ENCODE measurements around the gene HAUS7. TPM values are rescaled to one million over a fixed set of nuclear protein-coding genes. Genes with fewer than 3 reads are reported as not detected.

Gene HAUS7
- total and polyA plus RNA-seq, 2 of the 8 experiments (the other 6 are each of a cell fraction or from before 2014, with no cell fraction given), result 45.4 to 54.0 TPM

DNA sequence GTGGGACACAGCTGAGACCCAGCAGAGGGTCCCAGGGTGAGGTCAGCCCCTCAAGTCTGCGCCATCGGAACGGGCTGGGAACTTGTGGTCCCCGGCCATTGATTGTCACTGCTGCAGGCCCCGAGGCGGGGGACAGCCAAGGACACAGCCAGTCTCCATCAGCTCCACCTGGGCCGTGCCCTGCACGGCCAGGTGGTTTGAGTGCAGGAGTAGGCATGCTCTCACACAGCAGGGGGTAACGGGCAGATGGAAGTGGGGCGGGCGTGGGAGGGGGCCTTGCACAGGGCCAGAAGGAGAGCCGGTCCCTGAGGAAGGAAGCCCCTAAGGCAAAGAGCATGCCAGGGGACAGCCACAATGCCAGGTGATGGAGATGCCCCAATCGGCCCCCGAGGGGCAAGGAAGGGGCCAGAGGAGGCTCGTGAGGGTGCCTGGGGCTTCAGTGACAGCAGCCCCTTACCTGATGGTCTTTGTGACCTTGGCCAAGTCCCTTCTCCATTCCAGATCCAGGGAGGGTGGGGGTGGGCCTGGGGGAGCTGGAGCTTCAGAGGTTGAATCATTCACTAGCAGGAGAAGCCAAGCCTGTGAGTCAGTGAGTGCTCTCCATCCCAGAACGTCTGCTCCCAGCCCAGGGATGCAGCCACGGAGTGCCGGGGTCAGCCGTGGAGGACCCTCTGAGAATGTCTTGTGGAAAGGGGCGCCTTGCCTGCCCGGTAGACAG lies 49.4 kb upstream of the HAUS7 start:
- no peak overlapping the region for H3K27ac ChIP-seq (ENCODE audit: low read depth, low read length)
- H3K14ac ChIP-seq (ENCODE audit: insufficient read length), result no peak overlapping the region
- H2BK12ac ChIP-seq (ENCODE audit: low read depth, low read length), result no peak overlapping the region
- no peak overlapping the region for H2BK120ac ChIP-seq (replicated peaks; ENCODE audit: low read depth, low read length)
- ChIA-PET POLR2A (ENCODE audit: partially characterized antibody) (no interaction called here), CTCF (ENCODE audit: partially characterized antibody) (interaction anchor here (0.6 to 1.2 kb wide), 2 partner anchors 77 to 133 kb away, joined by 3 read pairs; no protein-coding TSS in a partner anchor)
- peaks cover 19 to 31% (median 29%) of the 10 kb centered on the region in 4 experiments for H3K27me3 ChIP-seq (replicated peaks in 1 of 4; ENCODE audit: control insufficient read depth in 3 of 4, extremely low read depth in 1 of 4, insufficient read depth in 3 of 4, low read length in 3 of 4)
- no peak overlapping the region for H3K18ac ChIP-seq (ENCODE audit: extremely low read depth, low read length)
- no peaks in the 10 kb centered on the region for H3K79me1 ChIP-seq (ENCODE audit: low read depth, low read length)
- no peaks in the 10 kb centered on the region for H3K9me3 ChIP-seq (ENCODE audit: insufficient read depth in 2 of 2, low read depth in 1 of 2, low read length in 1 of 2)
- DNase-seq (ENCODE audit: low read depth in 1 of 2, low spot score in 2 of 2), result no peak
- no peaks in the 10 kb centered on the region for H3K36me3 ChIP-seq (ENCODE audit: control insufficient read depth in 2 of 4, insufficient read depth in 4 of 4, low read length in 3 of 4)
- no peak overlapping the region for H3K23ac ChIP-seq (ENCODE audit: insufficient read length)
- no peak overlapping the region for H2BK20ac ChIP-seq (ENCODE audit: low read length)
- H4K91ac ChIP-seq (replicated peaks; ENCODE audit: insufficient read length, low read length), result no peak overlapping the region
- 72% methylated on average over 8 of the region's 21 CpGs; no CpG with 5 or more reads in 1 of the 2 experiments for WGBS, 2 experiments (ENCODE audit: extremely low coverage in 1 of 2, insufficient coverage in 1 of 2, insufficient read length in 1 of 2, insufficient replicate concordance in 2 of 2, low coverage in 1 of 2, low lambda C conversion rate in 2 of 2, missing lambda C conversion rate in 1 of 2)
- H4K20me1 ChIP-seq (replicated peaks in 1 of 2; ENCODE audit: control insufficient read depth in 1 of 2, insufficient read depth in 2 of 2, low read length in 2 of 2), result peaks cover 0 to 4% of the 10 kb centered on the region in 2 experiments
- no peak overlapping the region for H2BK5ac ChIP-seq (ENCODE audit: low read depth, low read length)
- H3K56ac ChIP-seq (replicated peaks; ENCODE audit: insufficient read length, low read depth, low read length), result no peak overlapping the region
- no peak overlapping the region for H3K4ac ChIP-seq (replicated peaks; ENCODE audit: insufficient read length, low read depth, low read length)
- no peak overlapping the region for H3K9ac ChIP-seq (replicated peaks in 1 of 4; ENCODE audit: extremely low read depth in 1 of 4, low read depth in 3 of 4, low read length in 3 of 4)
- H2AK5ac ChIP-seq (ENCODE audit: low read depth, low read length), result no peak overlapping the region
- no peak overlapping the region for H2BK15ac ChIP-seq (ENCODE audit: low read length)
- H4K5ac ChIP-seq (ENCODE audit: insufficient read length, low read depth, low read length), result no peak overlapping the region
- no peak overlapping the region for H4K8ac ChIP-seq (ENCODE audit: extremely low read depth, insufficient read depth, low read length)
- peaks cover 0 to 6% (median 0%) of the 10 kb centered on the region in 4 experiments; a peak in 1 of 7 replicates for H3K4me1 ChIP-seq (replicated peaks in 1 of 4; ENCODE audit: control insufficient read depth in 3 of 4, insufficient read depth in 4 of 4, low read length in 3 of 4)
- peaks cover 4% of the 10 kb centered on the region; the same call in 1 of the 2 replicates for H3K23me2 ChIP-seq (ENCODE audit: low read depth, low read length)
- H3K79me2 ChIP-seq (ENCODE audit: control insufficient read depth in 1 of 2, insufficient read depth in 2 of 2, low read length in 2 of 2), result no peaks in the 10 kb centered on the region
- H2AFZ ChIP-seq (ENCODE audit: low read length), result no peak overlapping the region
- H3K4me3 ChIP-seq (ENCODE audit: extremely low read depth in 1 of 4, insufficient read depth in 2 of 4, low read depth in 3 of 4, low read length in 4 of 4), result no peak overlapping the region
- FAIRE-seq, result no peak
- H3K4me2 ChIP-seq (ENCODE audit: insufficient read depth in 1 of 2, low read depth in 2 of 2, low read length in 2 of 2), result no peak overlapping the region
- no peak for TF ChIP-seq JUN (IDR thresholded peaks at IDR 0.05; ENCODE audit: low read depth, low read length)
- TF ChIP-seq SIX5 (IDR thresholded peaks at IDR 0.05; ENCODE audit: low read depth, low read length), result no peak
- TF ChIP-seq, protein P1, sequence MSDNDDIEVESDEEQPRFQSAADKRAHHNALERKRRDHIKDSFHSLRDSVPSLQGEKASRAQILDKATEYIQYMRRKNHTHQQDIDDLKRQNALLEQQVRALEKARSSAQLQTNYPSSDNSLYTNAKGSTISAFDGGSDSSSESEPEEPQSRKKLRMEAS (IDR thresholded peaks at IDR 0.05), result no peak
- TF ChIP-seq EP300 (IDR thresholded peaks at IDR 0.05; ENCODE audit: borderline replicate concordance in 1 of 2, low read depth in 2 of 2, low read length in 2 of 2), result no peak
- no peak for TF ChIP-seq TAF1 (IDR thresholded peaks at IDR 0.05; ENCODE audit: low read depth, low read length)
- no peak for TF ChIP-seq FOSL1 (IDR thresholded peaks at IDR 0.05; ENCODE audit: insufficient read depth, low read depth, low read length)
- TF ChIP-seq TBP (IDR thresholded peaks at IDR 0.05; ENCODE audit: low read depth, low read length), result no peak
- TF ChIP-seq ASH2L (IDR thresholded peaks at IDR 0.05; ENCODE audit: low read length), result no peak
- TF ChIP-seq RNF2 (IDR thresholded peaks at IDR 0.05; ENCODE audit: borderline replicate concordance, low read depth, low read length, missing control alignments, poor library complexity, severe bottlenecking), result no peak
- TF ChIP-seq CBX5 (IDR thresholded peaks at IDR 0.05; ENCODE audit: low read depth, low read length), result no peak
- no peak for TF ChIP-seq BACH1 (IDR thresholded peaks at IDR 0.05; ENCODE audit: low read length)
- TF ChIP-seq SP4 (IDR thresholded peaks at IDR 0.05; ENCODE audit: low read length), result no peak
- TF ChIP-seq CBX8 (IDR thresholded peaks at IDR 0.05; ENCODE audit: borderline replicate concordance, low read depth, low read length), result no peak
